22Rv1 (cell line): ENCODE data around the gene GARIN3.

Experiments used
- ZFX ChIP-seq: fragments of 450-650 bp; IDR thresholded peaks from 2 replicates; pipeline ENCODE4 v1.6.1; 2017; ENCODE audit warnings: antibody characterized with exemption, borderline replicate concordance
- TF ChIP-seq, protein P1 (sequence below): fragments of 450-650 bp; IDR thresholded peaks from 2 replicates; pipeline ENCODE4 v1.5.1; 2017; ENCODE audit warnings: mild to moderate bottlenecking

DNA sequence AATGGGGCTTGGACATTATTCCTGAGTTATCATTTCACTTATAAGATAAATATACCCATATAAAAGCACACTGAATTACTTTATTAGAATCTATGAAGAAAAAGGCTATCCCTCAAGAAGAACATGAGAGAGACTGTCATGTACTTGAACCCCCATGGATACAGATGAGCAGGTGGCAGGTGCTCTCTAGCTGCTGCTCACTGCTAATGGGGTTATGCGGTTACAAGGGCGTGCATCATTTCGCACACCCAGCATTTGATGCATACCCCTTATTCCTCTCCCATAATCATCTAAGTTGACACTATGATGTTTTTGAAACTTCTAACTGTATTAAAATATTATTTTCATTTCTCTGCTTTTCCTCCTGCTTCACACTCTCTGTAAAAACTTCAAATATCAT, 31.0 kb upstream of the GARIN3 start:
- TF ChIP-seq, protein P1, sequence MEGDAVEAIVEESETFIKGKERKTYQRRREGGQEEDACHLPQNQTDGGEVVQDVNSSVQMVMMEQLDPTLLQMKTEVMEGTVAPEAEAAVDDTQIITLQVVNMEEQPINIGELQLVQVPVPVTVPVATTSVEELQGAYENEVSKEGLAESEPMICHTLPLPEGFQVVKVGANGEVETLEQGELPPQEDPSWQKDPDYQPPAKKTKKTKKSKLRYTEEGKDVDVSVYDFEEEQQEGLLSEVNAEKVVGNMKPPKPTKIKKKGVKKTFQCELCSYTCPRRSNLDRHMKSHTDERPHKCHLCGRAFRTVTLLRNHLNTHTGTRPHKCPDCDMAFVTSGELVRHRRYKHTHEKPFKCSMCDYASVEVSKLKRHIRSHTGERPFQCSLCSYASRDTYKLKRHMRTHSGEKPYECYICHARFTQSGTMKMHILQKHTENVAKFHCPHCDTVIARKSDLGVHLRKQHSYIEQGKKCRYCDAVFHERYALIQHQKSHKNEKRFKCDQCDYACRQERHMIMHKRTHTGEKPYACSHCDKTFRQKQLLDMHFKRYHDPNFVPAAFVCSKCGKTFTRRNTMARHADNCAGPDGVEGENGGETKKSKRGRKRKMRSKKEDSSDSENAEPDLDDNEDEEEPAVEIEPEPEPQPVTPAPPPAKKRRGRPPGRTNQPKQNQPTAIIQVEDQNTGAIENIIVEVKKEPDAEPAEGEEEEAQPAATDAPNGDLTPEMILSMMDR: no peak
- no peak for TF ChIP-seq ZFX
